ENCODE data around the gene PCED1B.
"Not testable (repeated sequence)": the region's sequence is repeated elsewhere in the genome, so short reads cannot be mapped to it uniquely, and the experiment has no call there.

PCED1B gene

GRCh38 chr12:47048541-47048940, 30.9 kb upstream of the PCED1B start:
- Histone ChIP-seq H3K36me3 (no peaks in the 10 kb centered on the region), H3K4me1 (no peaks in the 10 kb centered on the region), H3K27me3 (no peaks in the 10 kb centered on the region), H3K4me3 (ENCODE audit: low read depth, low read length) (no peak overlapping the region), H3K9me3 (no peaks in the 10 kb centered on the region)
- DNase-seq = no peak
- TF ChIP-seq CTCF (IDR thresholded peaks at IDR 0.05; ENCODE audit: low read depth, low read length) = no peak

- H3K27me3 ChIP-seq; H3K36me3 ChIP-seq; H3K9me3 ChIP-seq; H3K4me3 ChIP-seq (ENCODE audit: low read depth, low read length); DNase-seq; H3K4me1 ChIP-seq: not testable (repeated sequence)
Measured at GRCh38 chr12:47051291-47051690, 28.1 kb upstream of the PCED1B start.

- Histone ChIP-seq H3K27me3 (no peaks in the 10 kb centered on the region), H3K36me3 (no peaks in the 10 kb centered on the region), H3K4me3 (ENCODE audit: low read depth, low read length) (no peak overlapping the region), H3K9me3 (no peaks in the 10 kb centered on the region), H3K4me1 (no peaks in the 10 kb centered on the region)
- TF ChIP-seq CTCF (IDR thresholded peaks at IDR 0.05; ENCODE audit: low read depth, low read length) = no peak
- DNase-seq = no peak
Measured at GRCh38 chr12:47052274-47052673, 27.1 kb upstream of the PCED1B start.

GRCh38 chr12:47053961-47054360, 25.5 kb upstream of the PCED1B start:
- DNase-seq = no peak
- Histone ChIP-seq H3K9me3 (no peaks in the 10 kb centered on the region), H3K4me1 (no peaks in the 10 kb centered on the region), H3K27me3 (no peaks in the 10 kb centered on the region), H3K4me3 (ENCODE audit: low read depth, low read length) (no peak overlapping the region), H3K36me3 (no peaks in the 10 kb centered on the region)
- TF ChIP-seq CTCF (IDR thresholded peaks at IDR 0.05; ENCODE audit: low read depth, low read length) = no peak

- TF ChIP-seq CTCF (IDR thresholded peaks at IDR 0.05; ENCODE audit: low read depth, low read length) = no peak
- no peak for DNase-seq
Measured at GRCh38 chr12:47054659-47055058, 24.8 kb upstream of the PCED1B start.

GRCh38 chr12:47055856-47056255, 23.6 kb upstream of the PCED1B start:
- DNase-seq; H3K4me3 ChIP-seq (ENCODE audit: low read depth, low read length); H3K27me3 ChIP-seq; H3K36me3 ChIP-seq; H3K9me3 ChIP-seq; H3K4me1 ChIP-seq: not testable (repeated sequence)

More at GRCh38 chr12:47054659-47055058, 24.8 kb upstream of the PCED1B start:
- no peak overlapping the region for H3K4me3 ChIP-seq (ENCODE audit: low read depth, low read length)
- no peaks in the 10 kb centered on the region for H3K27me3 ChIP-seq
- no peaks in the 10 kb centered on the region for H3K36me3 ChIP-seq
- H3K9me3 ChIP-seq = no peaks in the 10 kb centered on the region
- no peaks in the 10 kb centered on the region for H3K4me1 ChIP-seq

- H3K4me1 ChIP-seq; DNase-seq; H3K36me3 ChIP-seq; H3K9me3 ChIP-seq; H3K4me3 ChIP-seq (ENCODE audit: low read depth, low read length); H3K27me3 ChIP-seq: not testable (repeated sequence)
Measured at GRCh38 chr12:47056944-47057343, 22.5 kb upstream of the PCED1B start.

GRCh38 chr12:47058640-47059039, 20.8 kb upstream of the PCED1B start:
- H3K4me1 ChIP-seq; H3K27me3 ChIP-seq; H3K36me3 ChIP-seq; DNase-seq; H3K4me3 ChIP-seq (ENCODE audit: low read depth, low read length); H3K9me3 ChIP-seq: not testable (repeated sequence)
